GM23338 (cell line): ENCODE measurements around the gene FNDC3B. TPM values are rescaled to one million over a fixed set of nuclear protein-coding genes. Genes with fewer than 3 reads are reported as not detected.
A peak's percentile ranks its signal among the peaks of the same experiment; 100 is the strongest.

Experiments used
- ATAC-seq: fragments of 200-7000 bp; cut with Tn5 transposase; 3 replicates; pipeline ENCODE4 v1.9.1; 2020
- DNase-seq: peaks from one replicate; pipeline ENCODE4 v3.0.0-alpha.2; 2015; ENCODE audit warnings: low spot score
- H2AFZ ChIP-seq: fragments of 200-600 bp; sonication (generic); 2 replicates; pipeline ENCODE4 v1.8.0; 2016; ENCODE audit warnings: antibody characterized with exemption, mild to moderate bottlenecking, moderate library complexity
- H3F3A ChIP-seq: fragments of 200-600 bp; sonication (generic); replicated peaks from 2 replicates; pipeline ENCODE4 v1.8.0; 2017; ENCODE audit warnings: antibody characterized with exemption, mixed run types, low read depth
- H3K27ac ChIP-seq: fragments of 200-600 bp; sonication (generic); 2 replicates; pipeline ENCODE4 v1.6.1; 2016; ENCODE audit warnings: low read depth
- H3K27me3 ChIP-seq: fragments of 200-600 bp; sonication (generic); 2 replicates; pipeline ENCODE4 v1.8.0; 2016; ENCODE audit warnings: mild to moderate bottlenecking, mixed run types, moderate library complexity; ENCODE audit not compliant: insufficient read depth
- H3K36me3 ChIP-seq: fragments of 200-600 bp; sonication (generic); 2 replicates; pipeline ENCODE4 v1.8.0; 2016; ENCODE audit warnings: mild to moderate bottlenecking; ENCODE audit not compliant: insufficient read depth
- H3K4me1 ChIP-seq: fragments of 200-600 bp; sonication (generic); 2 replicates; pipeline ENCODE4 v1.8.0; 2016; ENCODE audit warnings: mild to moderate bottlenecking, moderate library complexity; ENCODE audit not compliant: insufficient read depth
- H3K4me2 ChIP-seq: fragments of 200-600 bp; sonication (generic); 2 replicates; pipeline ENCODE4 v1.7.1; 2017; ENCODE audit warnings: mixed run types
- H3K4me3 ChIP-seq: fragments of 200-600 bp; sonication (generic); 2 replicates; pipeline ENCODE4 v1.6.1; 2016; ENCODE audit warnings: mixed run types
- H3K79me2 ChIP-seq: fragments of 200-600 bp; sonication (generic); replicated peaks from 2 replicates; pipeline ENCODE4 v1.8.0; 2017; ENCODE audit warnings: mild to moderate bottlenecking; ENCODE audit not compliant: insufficient read depth
- H3K9me2 ChIP-seq: fragments of 200-600 bp; sonication (generic); 2 replicates; pipeline ENCODE4 v1.8.0; 2017; ENCODE audit not compliant: insufficient read depth
- H4K20me1 ChIP-seq: fragments of 200-600 bp; sonication (generic); replicated peaks from 2 replicates; pipeline ENCODE4 v1.8.0; 2017; ENCODE audit warnings: mild to moderate bottlenecking; ENCODE audit not compliant: insufficient read depth
- H3K27ac Mint-ChIP-seq: 2 replicates; pipeline ENCODE4 v1.8.0; 2020; ENCODE audit warnings: inconsistent platforms, mild to moderate bottlenecking, moderate library complexity, mixed read lengths
- H3K27me3 Mint-ChIP-seq: 3 replicates; pipeline ENCODE4 v1.8.0; 2022; ENCODE audit warnings: low read depth, mild to moderate bottlenecking, moderate library complexity, mixed read lengths, inconsistent platforms; ENCODE audit not compliant: insufficient read depth, poor library complexity
- H3K36me3 Mint-ChIP-seq: 3 replicates; pipeline ENCODE4 v1.8.0; 2021; ENCODE audit warnings: low read depth, mild to moderate bottlenecking, inconsistent platforms, moderate library complexity, mixed read lengths
- H3K4me1 Mint-ChIP-seq: 3 replicates; pipeline ENCODE4 v1.8.0; 2020; ENCODE audit warnings: mild to moderate bottlenecking, inconsistent platforms, mixed read lengths
- H3K4me3 Mint-ChIP-seq: 3 replicates; pipeline ENCODE4 v1.8.0; 2021; ENCODE audit warnings: moderate library complexity, mild to moderate bottlenecking, inconsistent platforms, mixed read lengths
- H3K9me3 Mint-ChIP-seq: 3 replicates; pipeline ENCODE4 v1.8.0; 2020; ENCODE audit warnings: moderate library complexity, mild to moderate bottlenecking, inconsistent platforms, mixed read lengths
- CTCF ChIP-seq, 2 experiments: fragments of 200-600 bp in 1 of 2; sonication (generic) in 1 of 2; conservative IDR thresholded peaks; 2 replicates each; pipeline versions ENCODE4 v1.5.1 to v1.6.1; 2016 to 2017; ENCODE audit warnings: antibody characterized with exemption in 2 of 2, low read depth in 2 of 2, mild to moderate bottlenecking in 2 of 2, moderate library complexity in 1 of 2
- ETS1 ChIP-seq: IDR thresholded peaks from 2 replicates; pipeline ENCODE4 v1.6.1; 2016; ENCODE audit warnings: antibody characterized with exemption
- EZH2 ChIP-seq: fragments of 200-600 bp; sonication (generic); IDR thresholded peaks from one replicate; pipeline ENCODE4 v1.8.0; 2017; ENCODE audit warnings: antibody characterized with exemption, mild to moderate bottlenecking, low read depth; ENCODE audit not compliant: unreplicated experiment
- EZH2phosphoT487 ChIP-seq: fragments of 200-600 bp; sonication (generic); IDR thresholded peaks from one replicate; pipeline ENCODE4 v1.8.1; 2018; ENCODE audit warnings: antibody characterized with exemption; ENCODE audit not compliant: unreplicated experiment
- NANOG ChIP-seq: IDR thresholded peaks from 2 replicates; pipeline ENCODE4 v1.6.1; 2016; ENCODE audit warnings: antibody characterized with exemption, borderline replicate concordance
- STAT1 ChIP-seq: IDR thresholded peaks from one replicate; pipeline ENCODE4 v1.6.1; 2016; ENCODE audit warnings: antibody characterized with exemption; ENCODE audit not compliant: unreplicated experiment
- ZNF331 ChIP-seq: fragments of 250-450 bp; sonication (Bioruptor Pico); IDR thresholded peaks from 2 replicates; pipeline ENCODE4 v1.5.0; 2020; ENCODE audit warnings: low read depth, mild to moderate bottlenecking, moderate library complexity
- ZNF462 ChIP-seq: fragments of 250-450 bp; sonication (Bioruptor Pico); IDR thresholded peaks from 2 replicates; pipeline ENCODE4 v1.5.0; 2020; ENCODE audit warnings: mild to moderate bottlenecking, moderate library complexity
- polyA plus RNA-seq: library from polyadenylated mRNA; unstranded; fragments of >200 nt; fragmentation: Nextera tagmentation; extraction: Ambion mirVana; gene quantifications from 2 replicates; pipeline ENCODE4 v1.2.1, GENCODE V29; 2016
- total RNA-seq: library from RNA; depleted of rRNA; stranded (reverse); fragments of >200 nt; shearing (Covaris generic); gene quantifications from 2 replicates; pipeline ENCODE4 v1.2.3, GENCODE V29; 2014

FNDC3B gene
- total and polyA plus RNA-seq, 2 experiments from 2014 or later: 19.1 to 55.4 TPM

- H2AFZ ChIP-seq: no peak overlapping the region
- peaks cover 4% of the 10 kb centered on the region for H3K27me3 Mint-ChIP-seq
Observed at GRCh38 chr3:172302203-172302602, 262.8 kb downstream of the FNDC3B start.

More at GRCh38 chr3:172302203-172302602, 262.8 kb downstream of the FNDC3B start:
- Histone ChIP-seq H3K4me3 (no peak overlapping the region), H3K27me3 (no peaks in the 10 kb centered on the region), H4K20me1 (no peaks in the 10 kb centered on the region), H3K36me3 (no peaks in the 10 kb centered on the region), H3K4me1 (peaks cover 21% of the 10 kb centered on the region), H3K79me2 (no peaks in the 10 kb centered on the region), H3K4me2 (no peak overlapping the region), H3F3A (no peaks in the 10 kb centered on the region), H3K9me2 (no peaks in the 10 kb centered on the region), H3K27ac (no peak overlapping the region)
- no peak for ATAC-seq
- no peak overlapping the region for H3K4me3 Mint-ChIP-seq
- H3K9me3 Mint-ChIP-seq: no peaks in the 10 kb centered on the region
- peak overlapping the region; percentile 61; the same call in 1 of the 2 replicates for H3K27ac Mint-ChIP-seq
- DNase-seq: no peak
- peaks cover 31% of the 10 kb centered on the region for H3K4me1 Mint-ChIP-seq
- TF ChIP-seq NANOG: no peak
- no peak for TF ChIP-seq CTCF (conservative IDR thresholded peaks at IDR 0.05; ENCODE audit: low read depth in 2 of 2)
- no peak for TF ChIP-seq ETS1
- TF ChIP-seq EZH2phosphoT487: no peak
- no peak for TF ChIP-seq ZNF462 (CRISPR knock-in tag)
- TF ChIP-seq STAT1: no peak
- TF ChIP-seq ZNF331: no peak
- TF ChIP-seq EZH2: no peak
- H3K36me3 Mint-ChIP-seq: peaks cover 3% of the 10 kb centered on the region; the same call in 2 of the 3 replicates
